Mesothelial cell of epicardium (in vitro differentiated cells): Measurements from ENCODE around the gene STK10. TPM values are rescaled to one million over a fixed set of nuclear protein-coding genes. Genes with fewer than 3 reads are reported as not detected.
A peak's percentile ranks its signal among the peaks of the same experiment; 100 is the strongest.

Source experiments
- DNase-seq, 2 experiments: peaks; one replicate each; pipeline ENCODE4 v3.0.0; 2021; ENCODE audit warnings: low spot score in 2 of 2; ENCODE audit not compliant: unreplicated experiment in 2 of 2
- H3K27ac Mint-ChIP-seq: 2 replicates; pipeline ENCODE4 v1.8.0; 2021; ENCODE audit warnings: mixed read lengths
- H3K27me3 Mint-ChIP-seq: 2 replicates; pipeline ENCODE4 v1.8.0; 2021; ENCODE audit warnings: low read depth, mixed read lengths
- H3K36me3 Mint-ChIP-seq: 2 replicates; pipeline ENCODE4 v1.8.0; 2021; ENCODE audit warnings: mixed read lengths
- H3K4me1 Mint-ChIP-seq: 2 replicates; pipeline ENCODE4 v1.8.0; 2021; ENCODE audit warnings: mixed read lengths
- H3K4me3 Mint-ChIP-seq: 2 replicates; pipeline ENCODE4 v1.8.0; 2021; ENCODE audit warnings: mild to moderate bottlenecking, moderate library complexity, mixed read lengths
- H3K9me3 Mint-ChIP-seq: 2 replicates; pipeline ENCODE4 v1.8.0; 2021; ENCODE audit warnings: mixed read lengths
- total RNA-seq: library from RNA; stranded (reverse); gene quantifications from 3 replicates; pipeline ENCODE4 v1.2.1, GENCODE V29; 2021
- TF ChIP-seq, protein P1 (sequence below): fragments of 200-600 bp; sonication (generic); IDR thresholded peaks from one replicate; pipeline ENCODE4 v1.5.0; 2021; ENCODE audit warnings: antibody characterized with exemption; ENCODE audit not compliant: unreplicated experiment

The STK10 gene
- total RNA-seq, 1 donor from 2014 or later = 15.5 TPM

DNA sequence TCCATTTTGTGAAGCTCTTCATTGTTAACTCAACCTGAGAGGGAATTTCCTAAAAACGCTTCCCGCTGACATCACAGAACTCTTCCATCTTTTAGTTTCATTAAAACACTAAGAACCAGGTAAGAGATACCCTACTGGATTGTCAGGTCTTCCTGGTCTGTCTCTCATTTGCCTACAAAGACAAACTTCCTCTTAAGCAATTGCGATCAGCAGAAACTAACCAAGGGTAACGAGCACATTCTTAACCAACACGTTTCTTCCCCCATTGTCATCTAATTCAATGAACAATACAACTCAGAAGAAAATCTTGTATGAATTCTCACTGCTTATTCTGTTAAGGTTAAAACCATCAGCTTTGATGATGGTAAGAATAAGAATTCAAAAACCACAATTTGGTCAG lies 188.1 kb downstream of the STK10 start:
- DNase-seq = no peak
- Mint-ChIP-seq H3K4me3 (no peak overlapping the region), H3K36me3 (peaks cover 5% of the 10 kb centered on the region), H3K27ac (peak overlapping the region; percentile 18), H3K4me1 (peaks cover 30% of the 10 kb centered on the region), H3K9me3 (no peaks in the 10 kb centered on the region), H3K27me3 (no peaks in the 10 kb centered on the region)
- TF ChIP-seq, protein P1, sequence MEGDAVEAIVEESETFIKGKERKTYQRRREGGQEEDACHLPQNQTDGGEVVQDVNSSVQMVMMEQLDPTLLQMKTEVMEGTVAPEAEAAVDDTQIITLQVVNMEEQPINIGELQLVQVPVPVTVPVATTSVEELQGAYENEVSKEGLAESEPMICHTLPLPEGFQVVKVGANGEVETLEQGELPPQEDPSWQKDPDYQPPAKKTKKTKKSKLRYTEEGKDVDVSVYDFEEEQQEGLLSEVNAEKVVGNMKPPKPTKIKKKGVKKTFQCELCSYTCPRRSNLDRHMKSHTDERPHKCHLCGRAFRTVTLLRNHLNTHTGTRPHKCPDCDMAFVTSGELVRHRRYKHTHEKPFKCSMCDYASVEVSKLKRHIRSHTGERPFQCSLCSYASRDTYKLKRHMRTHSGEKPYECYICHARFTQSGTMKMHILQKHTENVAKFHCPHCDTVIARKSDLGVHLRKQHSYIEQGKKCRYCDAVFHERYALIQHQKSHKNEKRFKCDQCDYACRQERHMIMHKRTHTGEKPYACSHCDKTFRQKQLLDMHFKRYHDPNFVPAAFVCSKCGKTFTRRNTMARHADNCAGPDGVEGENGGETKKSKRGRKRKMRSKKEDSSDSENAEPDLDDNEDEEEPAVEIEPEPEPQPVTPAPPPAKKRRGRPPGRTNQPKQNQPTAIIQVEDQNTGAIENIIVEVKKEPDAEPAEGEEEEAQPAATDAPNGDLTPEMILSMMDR = no peak

DNA sequence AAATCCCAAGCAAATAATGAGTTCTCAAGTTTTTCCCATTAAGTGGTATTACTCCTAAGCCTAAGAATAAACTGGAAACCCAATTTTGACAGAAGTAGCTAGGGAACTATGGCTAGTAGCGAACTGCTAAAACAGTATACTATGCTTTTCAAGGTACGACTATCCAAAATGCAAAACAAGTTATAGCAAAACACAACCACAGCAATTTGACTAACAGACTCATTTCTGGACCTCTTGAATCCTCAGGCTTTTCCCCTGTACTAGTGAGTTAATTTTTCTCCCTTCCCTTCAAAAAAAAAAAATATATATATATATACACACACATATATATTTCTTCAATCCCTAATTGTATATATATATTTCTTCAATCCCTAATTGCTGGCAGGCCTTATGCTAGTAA lies 188.9 kb downstream of the STK10 start:
- TF ChIP-seq, protein P1 = no peak
- Mint-ChIP-seq H3K27me3 (no peaks in the 10 kb centered on the region), H3K4me1 (peaks cover 27% of the 10 kb centered on the region), H3K9me3 (no peaks in the 10 kb centered on the region), H3K27ac (no peak overlapping the region), H3K4me3 (no peak overlapping the region), H3K36me3 (peaks cover 5% of the 10 kb centered on the region)
- DNase-seq = no peak

DNA sequence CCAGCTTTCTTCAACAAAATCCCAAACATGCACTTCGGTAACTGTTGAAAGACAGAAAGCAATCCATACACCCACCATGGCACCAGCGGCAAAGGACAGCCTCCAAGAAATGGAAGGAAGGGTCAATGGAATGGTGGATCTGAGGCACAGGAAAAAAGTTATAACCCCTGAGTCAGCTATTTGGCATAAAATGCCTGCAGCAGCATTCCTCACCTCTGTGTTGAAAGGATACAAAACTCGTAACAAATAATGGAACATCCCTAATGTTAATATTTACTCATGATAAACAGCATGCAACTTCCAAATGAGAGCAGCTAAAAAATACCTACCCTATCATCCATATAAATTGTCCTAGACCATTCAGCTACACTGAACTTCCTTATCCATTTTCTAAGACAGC lies 191.0 kb downstream of the STK10 start:
- no peaks in the 10 kb centered on the region for H3K9me3 Mint-ChIP-seq
- no peak overlapping the region for H3K27ac Mint-ChIP-seq
- no peak for DNase-seq
- H3K4me1 Mint-ChIP-seq = peaks cover 19% of the 10 kb centered on the region
- TF ChIP-seq, protein P1 = no peak
- peaks cover 9% of the 10 kb centered on the region for H3K36me3 Mint-ChIP-seq
- H3K4me3 Mint-ChIP-seq = no peak overlapping the region
- H3K27me3 Mint-ChIP-seq = no peaks in the 10 kb centered on the region

DNA sequence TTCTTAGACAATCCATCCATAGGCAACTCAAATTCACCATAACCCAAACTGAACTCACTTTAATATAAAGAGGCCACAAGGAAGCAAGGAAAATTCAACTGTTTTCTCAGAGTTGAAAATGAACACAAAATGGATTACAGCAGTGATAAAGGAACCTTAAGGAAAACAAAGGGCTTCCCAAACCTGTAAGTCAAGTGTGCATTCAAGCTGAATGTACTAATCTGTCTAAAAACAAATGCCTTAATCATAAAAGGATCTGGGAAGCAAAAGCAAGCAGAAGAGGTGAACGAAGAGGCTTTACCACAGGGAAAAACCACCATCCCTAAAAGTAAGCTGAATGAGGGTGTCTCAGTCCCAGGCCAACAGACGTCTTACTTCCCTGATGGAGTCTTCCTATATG lies 195.2 kb downstream of the STK10 start:
- no peaks in the 10 kb centered on the region for H3K27me3 Mint-ChIP-seq
- H3K36me3 Mint-ChIP-seq = peaks cover 23% of the 10 kb centered on the region
- peak overlapping the region; percentile 37 for H3K27ac Mint-ChIP-seq
- TF ChIP-seq, protein P1 = no peak
- H3K9me3 Mint-ChIP-seq = no peaks in the 10 kb centered on the region
- no peak overlapping the region for H3K4me3 Mint-ChIP-seq
- peaks cover 17% of the 10 kb centered on the region for H3K4me1 Mint-ChIP-seq
- no peak for DNase-seq

GRCh38 chr5:171992305-171992704 lies 195.7 kb downstream of the STK10 start:
- no peak overlapping the region for H3K4me3 Mint-ChIP-seq
- no peaks in the 10 kb centered on the region for H3K9me3 Mint-ChIP-seq
- H3K4me1 Mint-ChIP-seq = peaks cover 12% of the 10 kb centered on the region
- H3K27ac Mint-ChIP-seq = peak overlapping the region; percentile 37
- TF ChIP-seq, protein P1 = no peak
- no peak for DNase-seq
- H3K27me3 Mint-ChIP-seq = no peaks in the 10 kb centered on the region
- H3K36me3 Mint-ChIP-seq = peaks cover 23% of the 10 kb centered on the region

Other genes with a start within 250 kb of the STK10 start
- 62.1 to 64.4 TPM (median 64.1 TPM) in 3 replicates for gene FBXW11, start 181.6 kb downstream of the STK10 start, total RNA-seq
- not detected in 3 replicates for gene EFCAB9, start 5.9 kb upstream of the STK10 start, total RNA-seq
- 41.2 to 43.8 TPM (median 42.2 TPM) in 3 replicates for gene UBTD2, start 95.5 kb upstream of the STK10 start, total RNA-seq